HCT116 (cell line): Measurements from ENCODE around the gene CSGALNACT2. TPM values are rescaled to one million over a fixed set of nuclear protein-coding genes. Genes with fewer than 3 reads are reported as not detected.

Experiments
- ATAC-seq: fragments of 200-7000 bp; cut with Tn5 transposase; 2 replicates; pipeline ENCODE4 v1.9.1; 2020; ENCODE audit warnings: mild to moderate bottlenecking, moderate library complexity
- BruUV-seq: library from RNA; stranded (reverse); fragments of 400-500 nt; replicated peaks from 2 replicates; lab custom pipeline; 2021; lab: Mats Ljungman, UMichigan
- CTCF ChIA-PET: fragments of 300-600 bp; sonication (Branson Sonifier 250); formaldehyde crosslinking; loops from one replicate; lab custom pipeline; 2021; ENCODE audit warnings: antibody characterized with exemption; lab: Charles Lee
- POLR2A ChIA-PET: fragments of 300-600, 350-600 bp; sonication (Branson Sonifier 250); formaldehyde crosslinking; loops from one replicate; lab custom pipeline; 2021; ENCODE audit warnings: antibody characterized with exemption; lab: Charles Lee
- RAD21 ChIA-PET, 2 experiments: fragments of 300-600 bp; sonication (Branson Sonifier 250); formaldehyde crosslinking; loops; one replicate each; lab custom pipeline; 2023; ENCODE audit warnings: low total read pairs in 2 of 2; ENCODE audit not compliant: uncharacterized antibody in 2 of 2, unreplicated experiment in 2 of 2, low non-redundant PET in 1 of 2; lab: Charles Lee
- DNase-seq: peaks from one replicate; pipeline ENCODE4 v3.0.0-alpha.2; 2010; ENCODE audit warnings: low read depth, low spot score
- H2AFZ ChIP-seq: fragments of 200-600 bp; shearing (Covaris generic), sonication (generic); 2 replicates; pipeline ENCODE4 v1.6.1; 2017; ENCODE audit warnings: low read depth, mixed run types, mixed read lengths, antibody characterized with exemption, low read length; ENCODE audit not compliant: poor library complexity, severe bottlenecking
- H3K27ac ChIP-seq: 2 replicates; pipeline ENCODE4 v1.5.1; 2012; ENCODE audit warnings: low read depth, low read length
- H3K27me3 ChIP-seq: fragments of 200-600 bp; sonication (generic); 2 replicates; pipeline ENCODE4 v1.6.1; 2016; ENCODE audit warnings: mixed run types, low read length, mixed read lengths; ENCODE audit not compliant: insufficient read depth
- H3K36me3 ChIP-seq, 2 experiments: fragments of 200-500 bp in 1 of 2; fragments of 200-600 bp in 1 of 2; sonication (Bioruptor generic) in 1 of 2; sonication (generic) in 1 of 2; 2 replicates each; pipeline versions ENCODE4 v1.5.1 to v1.6.1; 2014 to 2016; ENCODE audit warnings: low read length in 2 of 2, inconsistent platforms in 1 of 2, mixed read lengths in 1 of 2, mixed run types in 1 of 2; ENCODE audit not compliant: insufficient read depth in 2 of 2, control insufficient read depth in 1 of 2
- H3K4me1 ChIP-seq, 2 experiments: fragments of 200-600 bp in 1 of 2; sonication (generic) in 1 of 2; 2 replicates each; pipeline versions ENCODE4 v1.5.1 to v1.6.1; 2012 to 2017; ENCODE audit warnings: low read length in 2 of 2, inconsistent platforms in 1 of 2, mild to moderate bottlenecking in 1 of 2, mixed read lengths in 1 of 2, mixed run types in 1 of 2, moderate library complexity in 1 of 2; ENCODE audit not compliant: insufficient read depth in 2 of 2, control insufficient read depth in 1 of 2
- H3K4me2 ChIP-seq: fragments of 200-600 bp; sonication (generic); 2 replicates; pipeline ENCODE4 v1.6.1; 2017; ENCODE audit warnings: mixed run types, low read length, mixed read lengths
- H3K4me3 ChIP-seq, 2 experiments: fragments of 200-600 bp in 1 of 2; sonication (generic) in 1 of 2; replicated peaks in 1 of 2; 2 replicates each; pipeline ENCODE4 v1.5.1; 2011 to 2016; ENCODE audit warnings: low read length in 2 of 2, control low read depth in 1 of 2, low read depth in 1 of 2, mild to moderate bottlenecking in 1 of 2, mixed read lengths in 1 of 2, mixed run types in 1 of 2
- H3K79me2 ChIP-seq: fragments of 200-600 bp; sonication (generic); 2 replicates; pipeline ENCODE4 v1.6.1; 2017; ENCODE audit warnings: mild to moderate bottlenecking, mixed run types, low read length, moderate library complexity, mixed read lengths; ENCODE audit not compliant: insufficient read depth
- H3K9ac ChIP-seq: fragments of 200-600 bp; sonication (generic); 2 replicates; pipeline ENCODE4 v1.6.1; 2016; ENCODE audit warnings: low read length, mixed read lengths
- H3K9me2 ChIP-seq: fragments of 200-600 bp; sonication (generic), shearing (Covaris generic); 2 replicates; pipeline ENCODE4 v1.6.1; 2017; ENCODE audit warnings: mixed run types, mild to moderate bottlenecking, moderate library complexity; ENCODE audit not compliant: insufficient read depth
- H3K9me3 ChIP-seq, 2 experiments: fragments of 200-500 bp in 1 of 2; fragments of 200-600 bp in 1 of 2; sonication (Bioruptor generic) in 1 of 2; sonication (generic) in 1 of 2; 2 replicates each; pipeline ENCODE4 v1.6.1; 2014 to 2017; ENCODE audit warnings: low read length in 2 of 2, mixed read lengths in 2 of 2, inconsistent platforms in 1 of 2, low read depth in 1 of 2, mild to moderate bottlenecking in 1 of 2, mixed run types in 1 of 2, moderate library complexity in 1 of 2; ENCODE audit not compliant: control insufficient read depth in 1 of 2, insufficient read depth in 1 of 2
- H4K20me1 ChIP-seq: fragments of 200-600 bp; sonication (generic), shearing (Covaris generic); 2 replicates; pipeline ENCODE4 v1.6.1; 2017; ENCODE audit warnings: mixed run types, mild to moderate bottlenecking, moderate library complexity; ENCODE audit not compliant: insufficient read depth
- CBX3 ChIP-seq: IDR thresholded peaks from 2 replicates; pipeline ENCODE4 v1.6.1; 2012; ENCODE audit warnings: low read depth
- CEBPB ChIP-seq: IDR thresholded peaks from 2 replicates; pipeline ENCODE4 v1.6.1; 2012; ENCODE audit warnings: low read depth
- EGR1 ChIP-seq: IDR thresholded peaks from 2 replicates; pipeline ENCODE4 v1.6.1; 2012; ENCODE audit warnings: low read depth
- ELF1 ChIP-seq: IDR thresholded peaks from 2 replicates; pipeline ENCODE4 v1.6.1; 2012; ENCODE audit warnings: low read depth, borderline replicate concordance
- EZH2 ChIP-seq: fragments of 200-600 bp; sonication (generic); IDR thresholded peaks from 2 replicates; pipeline ENCODE4 v1.6.1; 2017; ENCODE audit warnings: antibody characterized with exemption, mixed run types
- EZH2phosphoT487 ChIP-seq: fragments of 200-600 bp; IDR thresholded peaks from 2 replicates; pipeline ENCODE4 v1.6.1; 2018; ENCODE audit warnings: antibody characterized with exemption, borderline replicate concordance
- FOSL1 ChIP-seq: IDR thresholded peaks from 2 replicates; pipeline ENCODE4 v1.6.1; 2012; ENCODE audit warnings: low read depth
- JUND ChIP-seq: IDR thresholded peaks from 2 replicates; pipeline ENCODE4 v1.6.1; 2012
- POLR2A ChIP-seq: IDR thresholded peaks from 2 replicates; pipeline ENCODE4 v1.7.0; 2011; ENCODE audit warnings: borderline replicate concordance; ENCODE audit not compliant: insufficient read depth, insufficient read length; ENCODE audit errors: extremely low read depth
- POLR2AphosphoS5 ChIP-seq: IDR thresholded peaks from 2 replicates; pipeline ENCODE4 v1.6.1; 2011; ENCODE audit warnings: mild to moderate bottlenecking, low read depth, low read length, moderate library complexity
- SIN3A ChIP-seq: IDR thresholded peaks from 2 replicates; pipeline ENCODE4 v1.6.1; 2012; ENCODE audit warnings: low read depth
- SP1 ChIP-seq: IDR thresholded peaks from 2 replicates; pipeline ENCODE4 v1.6.1; 2012; ENCODE audit warnings: low read depth
- SRF ChIP-seq: IDR thresholded peaks from 2 replicates; pipeline ENCODE4 v1.6.1; 2012; ENCODE audit warnings: low read depth
- TCF7L2 ChIP-seq: IDR thresholded peaks from 2 replicates; pipeline ENCODE4 v1.7.0; 2011; ENCODE audit warnings: borderline replicate concordance, inconsistent platforms; ENCODE audit not compliant: insufficient read depth, insufficient read length; ENCODE audit errors: extremely low read depth
- ZFX ChIP-seq: fragments of 450-650 bp; IDR thresholded peaks from 2 replicates; pipeline ENCODE4 v1.6.1; 2017
- ZNF274 ChIP-seq: fragments of 200-500 bp; sonication (Bioruptor generic); IDR thresholded peaks from 2 replicates; pipeline ENCODE4 v1.6.1; 2014; ENCODE audit warnings: mild to moderate bottlenecking, low read depth, low read length, inconsistent platforms
- intact Hi-C: fragments of 100-400 bp; cut with micrococcal nuclease; formaldehyde crosslinking; loops from 2 replicates; pipeline ENCODE4 v1.10.0; 2022
- total RNA-seq: library from RNA; stranded (reverse); gene quantifications from one replicate; pipeline ENCODE4 v1.2.1, GENCODE V29; 2021; ENCODE audit not compliant: unreplicated experiment
- TF ChIP-seq, protein P1 (sequence below), 3 experiments: fragments of 200-600 bp in 1 of 3; sonication (generic) in 1 of 3; IDR thresholded peaks in 2 of 3; conservative IDR thresholded peaks in 1 of 3; 2 replicates each; pipeline ENCODE4 v1.5.1; 2012 to 2017; ENCODE audit warnings: low read depth in 2 of 3, low read length in 2 of 3, antibody characterized with exemption in 1 of 3, borderline replicate concordance in 1 of 3, control low read depth in 1 of 3, mild to moderate bottlenecking in 1 of 3, mixed read lengths in 1 of 3, mixed run types in 1 of 3, moderate library complexity in 1 of 3; ENCODE audit not compliant: insufficient read depth in 1 of 3
- TF ChIP-seq, protein P2 (sequence below): IDR thresholded peaks from 2 replicates; pipeline ENCODE4 v1.6.1; 2012; ENCODE audit warnings: low read depth
- TF ChIP-seq, protein P3 (sequence below): IDR thresholded peaks from 2 replicates; pipeline ENCODE4 v1.6.1; 2012
- TF ChIP-seq, protein P4 (sequence below): IDR thresholded peaks from 2 replicates; pipeline ENCODE4 v1.6.1; 2012

Gene CSGALNACT2
- total RNA-seq, 1 experiment from 2014 or later: 9.9 TPM

DNA sequence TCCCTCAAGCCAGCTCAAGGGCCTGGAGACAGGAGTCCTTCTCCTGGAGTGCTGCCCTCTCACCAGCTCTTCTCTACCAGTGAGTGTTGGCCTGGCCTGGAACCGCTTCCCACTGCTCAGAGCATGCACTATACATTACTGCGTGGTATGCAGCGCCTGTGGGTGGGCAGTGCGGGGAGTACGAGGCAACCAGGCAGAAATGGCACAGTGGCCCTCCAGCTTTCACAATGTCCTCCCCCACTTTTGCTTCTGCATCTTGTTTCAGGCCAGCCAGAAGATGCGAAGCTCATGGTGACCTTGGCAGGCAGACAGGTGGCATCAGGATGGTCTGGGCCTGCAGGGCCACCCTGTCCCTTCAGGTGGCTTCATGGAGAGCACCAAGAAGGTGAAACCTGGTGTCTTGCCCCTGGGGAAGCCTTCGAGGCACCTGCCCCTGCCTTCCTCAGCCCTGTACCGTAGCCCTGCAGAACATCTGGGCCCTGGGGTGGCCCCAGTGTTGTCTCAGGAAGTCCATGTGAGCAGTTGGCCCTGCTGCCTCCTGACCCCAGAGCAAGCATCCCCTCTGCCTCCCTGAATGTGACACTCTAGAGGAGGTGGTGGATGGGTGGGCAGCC is 92.8 kb downstream of the CSGALNACT2 start:
- no peaks in the 10 kb centered on the region for H3K9me3 ChIP-seq
- H4K20me1 ChIP-seq: no peaks in the 10 kb centered on the region
- no peak overlapping the region for H3K4me2 ChIP-seq
- ATAC-seq (no peak), DNase-seq (no peak)
- no peak overlapping the region for H3K27ac ChIP-seq
- intact Hi-C loops: no loop called here
- POLR2A ChIA-PET: no interaction called here
- no peak for TF ChIP-seq FOSL1
- TF ChIP-seq SIN3A: no peak
- no peak for TF ChIP-seq ZNF274
- no peak for TF ChIP-seq POLR2A
- TF ChIP-seq, protein P1, sequence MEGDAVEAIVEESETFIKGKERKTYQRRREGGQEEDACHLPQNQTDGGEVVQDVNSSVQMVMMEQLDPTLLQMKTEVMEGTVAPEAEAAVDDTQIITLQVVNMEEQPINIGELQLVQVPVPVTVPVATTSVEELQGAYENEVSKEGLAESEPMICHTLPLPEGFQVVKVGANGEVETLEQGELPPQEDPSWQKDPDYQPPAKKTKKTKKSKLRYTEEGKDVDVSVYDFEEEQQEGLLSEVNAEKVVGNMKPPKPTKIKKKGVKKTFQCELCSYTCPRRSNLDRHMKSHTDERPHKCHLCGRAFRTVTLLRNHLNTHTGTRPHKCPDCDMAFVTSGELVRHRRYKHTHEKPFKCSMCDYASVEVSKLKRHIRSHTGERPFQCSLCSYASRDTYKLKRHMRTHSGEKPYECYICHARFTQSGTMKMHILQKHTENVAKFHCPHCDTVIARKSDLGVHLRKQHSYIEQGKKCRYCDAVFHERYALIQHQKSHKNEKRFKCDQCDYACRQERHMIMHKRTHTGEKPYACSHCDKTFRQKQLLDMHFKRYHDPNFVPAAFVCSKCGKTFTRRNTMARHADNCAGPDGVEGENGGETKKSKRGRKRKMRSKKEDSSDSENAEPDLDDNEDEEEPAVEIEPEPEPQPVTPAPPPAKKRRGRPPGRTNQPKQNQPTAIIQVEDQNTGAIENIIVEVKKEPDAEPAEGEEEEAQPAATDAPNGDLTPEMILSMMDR (IDR thresholded peaks at IDR 0.05 in 2 of 3, conservative IDR thresholded peaks at IDR 0.05 in 1 of 3; ENCODE audit: borderline replicate concordance in 1 of 3, insufficient read depth in 1 of 3, low read depth in 2 of 3, low read length in 2 of 3): no peak
- TF ChIP-seq SP1: no peak
- no peak for TF ChIP-seq EZH2
- TF ChIP-seq, protein P2, sequence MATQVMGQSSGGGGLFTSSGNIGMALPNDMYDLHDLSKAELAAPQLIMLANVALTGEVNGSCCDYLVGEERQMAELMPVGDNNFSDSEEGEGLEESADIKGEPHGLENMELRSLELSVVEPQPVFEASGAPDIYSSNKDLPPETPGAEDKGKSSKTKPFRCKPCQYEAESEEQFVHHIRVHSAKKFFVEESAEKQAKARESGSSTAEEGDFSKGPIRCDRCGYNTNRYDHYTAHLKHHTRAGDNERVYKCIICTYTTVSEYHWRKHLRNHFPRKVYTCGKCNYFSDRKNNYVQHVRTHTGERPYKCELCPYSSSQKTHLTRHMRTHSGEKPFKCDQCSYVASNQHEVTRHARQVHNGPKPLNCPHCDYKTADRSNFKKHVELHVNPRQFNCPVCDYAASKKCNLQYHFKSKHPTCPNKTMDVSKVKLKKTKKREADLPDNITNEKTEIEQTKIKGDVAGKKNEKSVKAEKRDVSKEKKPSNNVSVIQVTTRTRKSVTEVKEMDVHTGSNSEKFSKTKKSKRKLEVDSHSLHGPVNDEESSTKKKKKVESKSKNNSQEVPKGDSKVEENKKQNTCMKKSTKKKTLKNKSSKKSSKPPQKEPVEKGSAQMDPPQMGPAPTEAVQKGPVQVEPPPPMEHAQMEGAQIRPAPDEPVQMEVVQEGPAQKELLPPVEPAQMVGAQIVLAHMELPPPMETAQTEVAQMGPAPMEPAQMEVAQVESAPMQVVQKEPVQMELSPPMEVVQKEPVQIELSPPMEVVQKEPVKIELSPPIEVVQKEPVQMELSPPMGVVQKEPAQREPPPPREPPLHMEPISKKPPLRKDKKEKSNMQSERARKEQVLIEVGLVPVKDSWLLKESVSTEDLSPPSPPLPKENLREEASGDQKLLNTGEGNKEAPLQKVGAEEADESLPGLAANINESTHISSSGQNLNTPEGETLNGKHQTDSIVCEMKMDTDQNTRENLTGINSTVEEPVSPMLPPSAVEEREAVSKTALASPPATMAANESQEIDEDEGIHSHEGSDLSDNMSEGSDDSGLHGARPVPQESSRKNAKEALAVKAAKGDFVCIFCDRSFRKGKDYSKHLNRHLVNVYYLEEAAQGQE: no peak
- TF ChIP-seq TCF7L2: no peak
- no peak for TF ChIP-seq POLR2AphosphoS5
- no peak for TF ChIP-seq ELF1
- TF ChIP-seq EZH2phosphoT487: no peak
- no peak for TF ChIP-seq CEBPB
- TF ChIP-seq, protein P3, sequence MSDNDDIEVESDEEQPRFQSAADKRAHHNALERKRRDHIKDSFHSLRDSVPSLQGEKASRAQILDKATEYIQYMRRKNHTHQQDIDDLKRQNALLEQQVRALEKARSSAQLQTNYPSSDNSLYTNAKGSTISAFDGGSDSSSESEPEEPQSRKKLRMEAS: no peak
- TF ChIP-seq JUND: no peak
- no peak for TF ChIP-seq CBX3
- no peak for TF ChIP-seq ZFX
- no peak for TF ChIP-seq SRF
- TF ChIP-seq, protein P4, sequence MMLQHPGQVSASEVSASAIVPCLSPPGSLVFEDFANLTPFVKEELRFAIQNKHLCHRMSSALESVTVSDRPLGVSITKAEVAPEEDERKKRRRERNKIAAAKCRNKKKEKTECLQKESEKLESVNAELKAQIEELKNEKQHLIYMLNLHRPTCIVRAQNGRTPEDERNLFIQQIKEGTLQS: no peak
- no peak for TF ChIP-seq EGR1
- no peaks in the 10 kb centered on the region for H3K27me3 ChIP-seq
- no TSS peak for BruUV-seq
- RAD21 ChIA-PET: no interaction called here
- no peaks in the 10 kb centered on the region for H3K79me2 ChIP-seq
- H3K9ac ChIP-seq: no peak overlapping the region
- no peaks in the 10 kb centered on the region for H3K9me2 ChIP-seq
- no peaks in the 10 kb centered on the region for H3K36me3 ChIP-seq
- no peak overlapping the region for H3K4me3 ChIP-seq
- H3K4me1 ChIP-seq: peaks cover 6 to 15% of the 10 kb centered on the region in 2 experiments; a peak in 2 of 4 replicates
- H2AFZ ChIP-seq: no peak overlapping the region
- CTCF ChIA-PET: interaction anchor here (0.7 to 1.5 kb wide), 2 partner anchors 26 to 28 kb away, joined by 3 to 5 read pairs; no protein-coding TSS in a partner anchor
